NCI-H187 treated with DMSO at 0.1 percent for 48 hours (cell line): ENCODE measurements around the gene ETNPPL.

Source experiments
- DNase-seq: peaks from one replicate; lab custom pipeline; 2025; lab: John Stamatoyannopoulos, UW

Gene ETNPPL

GRCh38 chr4:108695062-108695461 lies 67.8 kb downstream of the ETNPPL start:
- no peak for DNase-seq

GRCh38 chr4:108694423-108694822 lies 68.4 kb downstream of the ETNPPL start:
- no peak for DNase-seq

DNA sequence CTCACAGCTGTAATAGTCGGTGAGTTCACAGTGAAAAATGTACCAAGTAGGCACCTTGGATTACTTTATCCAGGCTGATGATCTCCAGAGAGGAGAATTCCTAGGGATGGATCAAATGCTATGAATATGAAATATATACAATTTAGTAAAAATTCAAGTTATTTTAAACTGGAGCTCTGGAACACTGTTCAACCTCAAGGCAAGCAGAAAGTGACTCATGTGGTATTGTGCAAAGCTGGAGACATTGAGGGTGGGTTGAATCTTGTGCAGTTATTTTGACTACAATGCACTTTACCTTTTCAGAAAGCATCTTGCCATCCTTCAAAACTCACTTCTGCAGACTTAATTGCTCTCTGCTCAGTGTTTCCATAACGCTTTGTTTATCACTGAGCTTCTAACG lies 69.0 kb downstream of the ETNPPL start:
- DNase-seq = no peak

- no peak for DNase-seq
These were observed 69.6 kb downstream of the ETNPPL start for GRCh38 chr4:108693211-108693610.
